Astrocyte (in vitro differentiated cells and primary cell): Measurements from ENCODE around the gene FHIT. TPM values are rescaled to one million over a fixed set of nuclear protein-coding genes. Genes with fewer than 3 reads are reported as not detected.

Experiments
- DNase-seq: peaks from one replicate; pipeline ENCODE4 v3.0.0-alpha.2; 2010; ENCODE audit warnings: low read depth
- FAIRE-seq: peaks from 2 replicates; lab custom pipeline; 2011; peaks lifted over from hg19 to GRCh38; lab: Jason Lieb, UNC
- H2AFZ ChIP-seq: 2 replicates; pipeline ENCODE4 v1.6.0; 2012; ENCODE audit warnings: low read depth, low read length, inconsistent platforms
- H3K27ac ChIP-seq: 2 replicates; pipeline ENCODE4 v1.5.1; 2011; ENCODE audit warnings: low read depth, low read length, inconsistent platforms
- H3K27me3 ChIP-seq: 2 replicates; pipeline ENCODE4 v1.6.0; 2011; ENCODE audit warnings: low read length, inconsistent platforms; ENCODE audit not compliant: insufficient read depth
- H3K36me3 ChIP-seq: 2 replicates; pipeline ENCODE4 v1.5.1; 2011; ENCODE audit warnings: low read length, inconsistent platforms; ENCODE audit not compliant: insufficient read depth
- H3K4me1 ChIP-seq: 2 replicates; pipeline ENCODE4 v1.5.1; 2011; ENCODE audit warnings: low read length, inconsistent platforms; ENCODE audit not compliant: insufficient read depth
- H3K4me2 ChIP-seq: 2 replicates; pipeline ENCODE4 v1.6.0; 2012; ENCODE audit warnings: low read length, inconsistent platforms
- H3K4me3 ChIP-seq: 2 replicates; pipeline ENCODE4 v1.5.1; 2011; ENCODE audit warnings: low read depth, mild to moderate bottlenecking, low read length, inconsistent platforms; ENCODE audit not compliant: insufficient read depth
- H3K79me2 ChIP-seq: 2 replicates; pipeline ENCODE4 v1.6.0; 2012; ENCODE audit warnings: mild to moderate bottlenecking, low read length, inconsistent platforms; ENCODE audit not compliant: insufficient read depth
- H3K9ac ChIP-seq: 2 replicates; pipeline ENCODE4 v1.6.0; 2012; ENCODE audit warnings: mild to moderate bottlenecking, low read length, inconsistent platforms
- H3K9me3 ChIP-seq: 2 replicates; pipeline ENCODE4 v1.5.1; 2012; ENCODE audit warnings: low read depth, mild to moderate bottlenecking, low read length, inconsistent platforms; ENCODE audit not compliant: insufficient read depth
- H4K20me1 ChIP-seq: 2 replicates; pipeline ENCODE4 v1.6.0; 2012; ENCODE audit warnings: low read length, inconsistent platforms; ENCODE audit not compliant: insufficient read depth
- H3K27ac Mint-ChIP-seq: one replicate; pipeline ENCODE4 v1.8.0; 2021; ENCODE audit warnings: mild to moderate bottlenecking, mixed read lengths; ENCODE audit not compliant: unreplicated experiment
- H3K27me3 Mint-ChIP-seq: one replicate; pipeline ENCODE4 v1.8.0; 2021; ENCODE audit warnings: low read depth, mixed read lengths; ENCODE audit not compliant: unreplicated experiment
- H3K36me3 Mint-ChIP-seq: one replicate; pipeline ENCODE4 v1.8.0; 2021; ENCODE audit warnings: low read depth, mixed read lengths; ENCODE audit not compliant: unreplicated experiment
- H3K4me1 Mint-ChIP-seq: one replicate; pipeline ENCODE4 v1.8.0; 2021; ENCODE audit warnings: low read depth, mixed read lengths; ENCODE audit not compliant: unreplicated experiment
- H3K4me3 Mint-ChIP-seq: one replicate; pipeline ENCODE4 v1.8.0; 2021; ENCODE audit warnings: mild to moderate bottlenecking, moderate library complexity, mixed read lengths; ENCODE audit not compliant: unreplicated experiment
- H3K9me3 Mint-ChIP-seq: one replicate; pipeline ENCODE4 v1.8.0; 2021; ENCODE audit warnings: mild to moderate bottlenecking, mixed read lengths; ENCODE audit not compliant: unreplicated experiment
- CTCF ChIP-seq: IDR thresholded peaks from 2 replicates; pipeline ENCODE4 v1.5.1; 2011; ENCODE audit warnings: low read depth, mild to moderate bottlenecking, inconsistent platforms, low read length, moderate library complexity; ENCODE audit not compliant: insufficient read depth
- EZH2 ChIP-seq: IDR thresholded peaks from 2 replicates; pipeline ENCODE4 v1.6.1; 2012; ENCODE audit warnings: mild to moderate bottlenecking, low read length, inconsistent platforms; ENCODE audit not compliant: insufficient read depth
- total RNA-seq: library from RNA; stranded (reverse); gene quantifications from 2 replicates; pipeline ENCODE4 v1.2.1, GENCODE V29; 2021

The FHIT gene
- total RNA-seq, 1 donor from 2014 or later: 6.7 TPM

- Histone ChIP-seq H3K4me2 (no peak overlapping the region), H3K79me2 (no peaks in the 10 kb centered on the region), H3K4me1 (peaks cover 4% of the 10 kb centered on the region), H3K27me3 (no peaks in the 10 kb centered on the region), H3K4me3 (no peak overlapping the region), H4K20me1 (no peaks in the 10 kb centered on the region), H2AFZ (no peak overlapping the region), H3K27ac (no peak overlapping the region), H3K9ac (no peak overlapping the region), H3K9me3 (no peaks in the 10 kb centered on the region), H3K36me3 (no peaks in the 10 kb centered on the region)
- TF ChIP-seq EZH2 (no peak), CTCF (no peak)
- Mint-ChIP-seq H3K4me3 (no peak overlapping the region), H3K4me1 (peaks cover 5% of the 10 kb centered on the region), H3K9me3 (peaks cover 3% of the 10 kb centered on the region), H3K27ac (no peak overlapping the region), H3K27me3 (no peaks in the 10 kb centered on the region), H3K36me3 (no peaks in the 10 kb centered on the region)
- DNase-seq (no peak), FAIRE-seq (no peak)
Measured at GRCh38 chr3:60585918-60586317, 665.3 kb downstream of the FHIT start.

- no peak overlapping the region for H3K4me3 Mint-ChIP-seq
- Histone ChIP-seq H3K36me3 (no peaks in the 10 kb centered on the region), H3K9ac (no peak overlapping the region), H4K20me1 (no peaks in the 10 kb centered on the region), H3K27ac (no peak overlapping the region), H3K4me1 (peaks cover 7% of the 10 kb centered on the region), H3K27me3 (no peaks in the 10 kb centered on the region), H3K9me3 (no peaks in the 10 kb centered on the region), H2AFZ (no peak overlapping the region), H3K4me2 (no peak overlapping the region), H3K79me2 (no peaks in the 10 kb centered on the region), H3K4me3 (no peak overlapping the region)
- H3K4me1 Mint-ChIP-seq: peaks cover 12% of the 10 kb centered on the region
- H3K9me3 Mint-ChIP-seq: peaks cover 3% of the 10 kb centered on the region
- TF ChIP-seq EZH2 (no peak), CTCF (no peak)
- H3K27ac Mint-ChIP-seq: no peak overlapping the region
- no peaks in the 10 kb centered on the region for H3K36me3 Mint-ChIP-seq
- no peaks in the 10 kb centered on the region for H3K27me3 Mint-ChIP-seq
- FAIRE-seq (no peak), DNase-seq (peak; percentile 83)
Measured at GRCh38 chr3:60584250-60584649, 667.0 kb downstream of the FHIT start.

- Histone ChIP-seq H2AFZ (no peak overlapping the region), H3K9me3 (no peaks in the 10 kb centered on the region), H3K4me3 (no peak overlapping the region), H3K79me2 (no peaks in the 10 kb centered on the region), H4K20me1 (no peaks in the 10 kb centered on the region), H3K27me3 (no peaks in the 10 kb centered on the region), H3K36me3 (no peaks in the 10 kb centered on the region), H3K4me2 (no peak overlapping the region), H3K4me1 (peaks cover 7% of the 10 kb centered on the region), H3K9ac (no peak overlapping the region), H3K27ac (no peak overlapping the region)
- Mint-ChIP-seq H3K36me3 (no peaks in the 10 kb centered on the region), H3K4me1 (peaks cover 7% of the 10 kb centered on the region), H3K27me3 (no peaks in the 10 kb centered on the region), H3K27ac (no peak overlapping the region), H3K4me3 (no peak overlapping the region), H3K9me3 (no peaks in the 10 kb centered on the region)
- DNase-seq: no peak
- no peak for FAIRE-seq
- TF ChIP-seq CTCF (peak; percentile 11), EZH2 (no peak)
Measured at GRCh38 chr3:60582288-60582687, 669.0 kb downstream of the FHIT start.
